Measurements from ENCODE around the gene SLC16A7.

Gene SLC16A7

GRCh38 chr12:59668674-59669073 lies 72.8 kb downstream of the SLC16A7 start:
- DNase-seq (ENCODE audit: low spot score): no peak

DNA sequence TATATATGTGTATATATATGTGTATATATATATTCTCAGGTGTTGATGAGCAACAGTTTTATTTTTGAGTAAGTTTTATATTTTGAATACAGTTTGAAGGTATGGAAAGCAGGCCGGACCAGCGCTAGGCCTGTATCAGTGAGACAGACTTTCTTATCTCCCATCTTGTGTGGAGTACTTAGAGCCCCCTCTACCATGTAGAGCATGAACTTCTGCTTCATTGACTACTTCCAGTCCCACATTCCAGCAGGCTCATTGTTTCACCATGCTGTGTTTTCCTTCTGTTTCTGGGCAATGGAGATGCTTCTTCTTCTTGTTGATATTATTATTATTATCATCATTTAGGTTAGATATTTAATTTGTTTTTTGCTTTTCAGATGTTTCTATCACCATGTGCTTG lies 76.4 kb downstream of the SLC16A7 start:
- no peak for DNase-seq (ENCODE audit: low spot score)

DNA sequence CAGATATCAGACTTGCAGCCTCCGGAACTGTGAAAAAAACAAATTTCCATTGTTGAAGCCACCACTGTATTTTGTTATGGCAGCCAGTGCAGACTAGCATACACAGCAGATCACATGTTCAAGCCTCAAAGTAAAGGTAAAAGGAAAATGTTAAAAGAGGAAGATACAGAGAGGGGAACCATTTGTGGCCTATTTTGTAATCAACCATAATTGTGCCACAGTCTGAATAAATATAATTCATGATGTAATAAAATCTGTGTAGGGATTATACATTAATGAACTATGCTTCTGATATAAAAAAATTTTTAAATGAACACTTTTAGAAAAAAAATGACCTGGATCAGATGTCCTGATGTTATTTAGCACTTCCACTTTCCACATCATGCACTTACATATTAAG lies 79.6 kb downstream of the SLC16A7 start:
- DNase-seq (ENCODE audit: low spot score): no peak

GRCh38 chr12:59677857-59678256 lies 82.0 kb downstream of the SLC16A7 start:
- no peak for DNase-seq (ENCODE audit: low spot score)

DNA sequence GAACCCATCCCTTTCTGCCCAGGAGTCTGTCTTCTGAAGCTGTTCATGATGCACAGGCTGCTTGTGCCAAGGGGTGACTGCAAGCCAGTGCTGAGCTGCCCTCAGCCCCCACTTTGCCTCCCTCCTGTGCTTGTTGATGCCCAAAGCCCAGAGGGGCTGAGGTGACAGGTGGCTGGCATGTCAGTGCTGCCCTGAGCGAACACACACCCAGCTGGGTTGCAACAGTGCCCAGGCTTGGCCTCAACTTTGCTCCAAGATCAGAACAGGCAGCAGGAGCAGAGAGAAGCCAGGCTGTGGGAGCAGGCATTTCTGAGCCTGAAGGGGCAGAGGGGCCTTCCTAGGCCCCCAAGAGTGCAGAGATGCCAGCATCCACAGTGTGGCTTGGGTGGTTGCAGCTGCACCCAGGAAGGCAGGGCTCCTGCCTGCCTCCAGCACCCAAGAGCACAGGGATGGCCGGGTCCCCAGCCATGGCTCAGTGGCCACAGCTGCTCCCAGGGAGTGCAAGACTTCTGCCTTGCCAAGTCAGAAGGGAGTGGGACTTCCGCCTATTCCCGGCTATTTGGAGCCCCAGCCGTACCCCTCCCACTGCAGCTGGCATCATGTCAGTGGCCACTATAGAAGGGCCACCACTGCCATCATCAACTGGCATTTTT lies 83.1 kb downstream of the SLC16A7 start:
- no peak for DNase-seq (ENCODE audit: low spot score)

DNA sequence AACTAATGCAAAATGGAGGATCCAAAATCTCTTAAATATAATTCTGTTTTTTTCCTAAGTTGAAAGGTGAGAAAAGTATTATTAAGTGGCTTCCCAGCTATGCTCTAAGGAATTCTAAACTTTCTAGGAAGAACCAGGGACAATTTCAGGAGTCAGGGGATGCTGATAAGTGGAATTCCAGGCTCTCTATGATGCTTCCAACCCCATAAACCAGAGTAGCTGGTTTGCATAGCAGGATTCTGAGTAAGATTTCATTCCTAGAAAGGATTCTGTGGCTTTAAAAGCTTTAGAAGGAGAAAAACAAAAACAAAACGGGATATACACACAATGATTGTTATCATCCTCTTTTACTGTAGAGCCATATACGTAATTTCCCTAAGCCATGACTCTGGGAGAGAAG lies 93.9 kb downstream of the SLC16A7 start:
- DNase-seq (ENCODE audit: low spot score): no peak

DNA sequence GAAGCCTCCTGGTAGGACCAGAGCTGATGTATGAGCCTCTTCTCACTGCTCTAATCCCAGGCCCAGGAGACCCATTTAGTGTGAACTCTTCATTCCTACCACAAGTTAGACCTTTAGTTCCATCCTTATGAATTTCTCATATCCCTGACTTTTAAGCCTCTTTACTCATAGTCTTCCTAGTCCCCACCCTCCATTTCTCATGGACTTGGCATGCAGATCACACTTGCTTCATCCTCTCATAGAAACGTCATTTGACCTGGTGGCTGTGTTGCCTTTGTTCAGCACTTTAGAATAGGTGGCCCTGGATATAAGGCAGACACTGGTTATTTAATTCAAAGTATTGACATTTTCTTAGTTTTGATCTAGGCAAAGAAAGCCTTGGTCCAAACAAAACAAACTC lies 99.5 kb downstream of the SLC16A7 start:
- DNase-seq (ENCODE audit: low spot score): no peak

DNA sequence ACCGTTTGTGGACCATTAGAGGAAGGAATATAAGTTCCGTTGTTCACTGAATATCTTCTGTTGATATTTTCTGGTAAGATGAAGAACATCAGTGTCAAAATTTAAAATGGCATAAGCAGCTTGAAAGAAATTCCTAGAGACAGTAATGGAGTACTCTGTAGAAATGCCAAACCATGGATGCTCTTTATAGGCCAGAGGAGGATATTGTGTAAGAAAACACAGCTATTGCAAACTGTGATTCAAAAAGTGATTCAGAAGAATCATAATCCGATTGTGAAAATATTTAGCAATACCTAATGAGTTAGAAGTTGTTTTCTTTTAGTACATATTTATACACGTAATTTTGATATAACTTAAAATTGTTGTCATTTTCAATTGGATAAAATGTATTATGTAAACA lies 102.8 kb downstream of the SLC16A7 start:
- DNase-seq (ENCODE audit: low spot score): no peak

DNA sequence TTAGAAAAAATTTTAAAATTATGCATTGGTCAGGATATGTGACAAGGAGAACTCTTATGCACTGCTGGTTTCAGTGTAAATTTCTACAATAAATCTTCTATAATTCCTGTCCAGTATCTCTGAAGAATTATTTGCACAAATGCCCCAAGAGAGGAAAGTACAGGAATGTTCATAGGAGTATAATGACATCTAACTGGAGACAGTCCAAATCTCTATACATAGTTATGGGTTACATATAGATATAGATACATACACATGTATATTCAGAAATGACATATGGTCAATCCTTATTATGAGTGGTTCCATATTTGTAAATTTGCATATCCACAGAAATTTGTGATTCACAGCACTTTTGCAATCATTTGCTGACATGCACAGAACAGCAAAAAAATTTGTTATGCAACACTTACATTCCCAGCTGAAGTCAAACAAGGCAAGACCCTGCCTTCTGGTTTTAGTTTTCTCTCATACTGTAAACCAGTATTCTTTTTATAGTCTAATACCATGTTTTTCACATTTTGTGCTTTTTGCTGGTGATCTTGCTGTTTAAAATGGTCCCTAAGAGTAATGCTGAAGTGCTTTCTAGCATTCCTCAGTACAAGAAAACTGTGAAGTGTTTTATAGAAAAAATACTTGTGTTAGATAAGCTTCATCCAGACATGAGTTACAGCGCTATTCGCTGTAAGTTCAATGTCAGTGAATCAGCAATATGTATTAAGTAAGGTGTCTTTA lies 103.8 kb downstream of the SLC16A7 start:
- no peak for DNase-seq (ENCODE audit: low spot score)

GRCh38 chr12:59700153-59700450 lies 104.3 kb downstream of the SLC16A7 start:
- DNase-seq (ENCODE audit: low spot score): no peak

DNA sequence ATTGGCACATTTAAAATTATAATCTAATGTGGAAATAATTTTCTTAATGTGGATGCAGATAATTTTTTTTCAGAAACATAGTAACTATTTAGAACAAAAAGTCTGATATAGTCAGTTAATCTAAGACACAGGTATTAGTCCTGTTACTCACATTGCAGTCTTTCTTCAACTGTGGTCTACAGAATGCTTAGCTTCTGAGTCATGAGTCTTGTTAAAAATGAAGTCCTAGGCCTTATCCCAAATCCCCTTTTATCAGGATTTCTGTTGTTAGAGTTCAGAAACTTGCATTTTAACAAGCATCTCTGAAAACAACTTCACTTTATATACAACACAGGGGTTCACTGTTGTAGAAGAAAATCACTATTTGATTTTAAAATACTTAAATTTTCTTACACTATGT lies 112.2 kb downstream of the SLC16A7 start:
- DNase-seq (ENCODE audit: low spot score): no peak

DNA sequence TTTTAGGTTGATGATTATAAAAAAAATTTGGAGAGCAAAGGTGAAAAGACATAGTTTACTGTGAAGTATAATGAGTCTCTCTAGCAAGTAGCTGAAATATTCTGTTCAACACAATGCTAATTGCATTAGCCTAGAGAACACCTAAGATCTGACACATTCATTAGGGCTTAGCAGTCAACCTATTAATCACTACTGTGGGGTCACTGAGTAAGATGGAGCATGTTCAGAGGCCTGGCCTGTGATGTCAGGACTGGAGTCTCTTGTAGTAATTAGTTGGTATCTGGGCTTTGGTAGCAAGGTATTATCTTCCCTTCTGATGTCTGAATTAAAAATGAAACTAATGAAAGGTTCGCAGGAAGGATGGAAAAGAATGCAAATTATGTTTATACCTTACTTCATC lies 112.7 kb downstream of the SLC16A7 start:
- no peak for DNase-seq (ENCODE audit: low spot score)

DNA sequence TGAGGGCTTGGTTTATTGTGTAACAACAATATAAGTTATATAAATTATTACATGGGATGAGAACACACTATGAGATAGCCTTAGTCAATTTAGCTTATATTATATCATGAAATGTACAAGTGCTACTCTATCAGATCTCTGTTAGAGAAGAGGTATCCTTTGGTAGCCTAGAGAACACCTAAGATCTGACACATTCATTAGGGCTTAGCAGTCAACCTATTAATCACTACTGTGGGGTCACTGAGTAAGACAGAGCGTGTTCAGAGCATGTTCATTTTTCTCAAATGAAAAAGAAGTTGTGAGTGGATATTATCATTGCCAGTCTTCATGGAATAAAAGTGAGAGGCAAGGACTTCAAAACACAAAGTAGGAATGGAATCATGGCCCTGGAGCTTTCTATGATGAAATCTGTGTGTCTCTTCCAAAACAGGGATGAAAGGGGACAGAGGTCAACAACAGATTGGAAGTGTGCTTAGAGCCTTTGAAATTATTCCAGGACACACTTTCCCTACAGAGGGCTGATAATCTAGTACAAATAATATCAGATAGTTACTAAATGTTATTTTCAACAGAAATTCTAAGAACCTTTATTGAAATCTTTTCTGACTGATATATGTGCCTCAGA lies 114.3 kb downstream of the SLC16A7 start:
- no peak for DNase-seq (ENCODE audit: low spot score)

DNA sequence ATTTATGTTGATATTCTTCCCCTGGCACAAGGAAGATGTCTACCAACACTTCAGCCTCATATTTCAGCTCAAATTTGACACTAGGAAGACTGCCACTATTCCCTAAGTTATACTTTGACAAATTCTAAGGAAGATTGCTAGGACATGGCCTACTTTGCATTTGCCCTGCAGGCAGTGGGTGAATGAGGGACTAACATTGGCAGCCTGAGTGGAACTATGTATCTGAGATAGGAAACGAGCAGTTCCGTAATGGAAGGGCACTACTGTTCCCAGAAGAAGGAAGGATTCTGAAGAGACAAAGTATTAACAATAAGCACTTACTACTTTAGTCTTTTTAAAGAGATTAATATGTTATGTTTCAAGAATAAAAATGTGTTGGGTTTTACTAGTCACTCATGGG lies 115.1 kb downstream of the SLC16A7 start:
- DNase-seq (ENCODE audit: low spot score): no peak

DNA sequence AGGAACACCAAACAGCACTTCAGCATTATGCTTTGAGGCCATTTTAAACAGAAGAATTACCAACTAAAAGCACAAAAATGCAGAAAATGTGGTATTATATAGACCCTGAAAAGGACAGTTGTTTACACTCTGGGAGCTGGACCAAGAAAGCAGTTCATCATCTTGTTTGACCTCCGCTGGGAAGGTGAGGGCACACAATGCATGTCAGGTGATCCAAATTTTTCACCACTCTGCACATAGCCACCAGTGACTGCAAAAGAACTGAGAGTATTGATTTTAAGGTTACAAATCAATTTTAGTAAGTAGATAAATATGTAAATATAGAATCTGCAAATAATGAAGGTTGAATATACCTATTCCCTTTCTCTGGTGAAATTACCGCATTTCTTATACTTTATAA lies 119.6 kb downstream of the SLC16A7 start:
- DNase-seq (ENCODE audit: low spot score): no peak

DNA sequence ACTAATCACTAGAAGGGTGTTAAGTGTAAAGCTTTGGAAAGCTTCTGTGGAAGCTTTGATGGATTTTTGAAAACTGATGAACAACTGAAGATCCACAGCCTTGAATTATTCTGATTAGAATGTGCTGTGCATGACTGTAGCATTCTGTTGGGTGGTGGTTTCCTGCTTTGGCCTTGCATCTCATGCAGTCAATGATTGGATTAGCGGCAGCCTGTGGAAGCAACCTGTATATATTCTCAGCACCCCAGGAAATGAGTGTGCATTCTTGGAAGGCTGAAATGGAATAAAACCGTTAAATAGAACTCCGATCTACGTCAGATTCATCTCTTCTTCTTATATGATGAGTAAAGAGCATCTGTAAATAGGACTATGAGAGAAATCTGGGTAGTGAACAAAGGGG lies 120.2 kb downstream of the SLC16A7 start:
- no peak for DNase-seq (ENCODE audit: low spot score)

DNA sequence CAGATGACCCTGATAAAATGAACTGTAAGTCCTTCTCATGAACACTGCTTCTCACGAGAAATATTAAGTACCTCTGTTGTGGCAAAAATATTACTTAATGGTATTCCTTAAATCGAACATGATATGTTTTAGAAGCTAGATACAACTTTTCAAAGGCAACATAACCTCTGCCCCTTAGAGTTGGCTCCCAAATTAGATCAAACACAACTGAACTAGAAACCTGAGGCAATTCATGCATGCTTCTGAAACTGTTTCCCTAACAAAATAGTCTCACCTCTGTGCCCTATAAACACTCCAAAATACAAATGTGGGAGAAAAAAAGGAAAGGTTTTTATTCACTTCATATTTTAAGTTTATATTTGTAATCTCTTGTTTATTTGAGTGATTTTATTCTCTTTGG lies 121.6 kb downstream of the SLC16A7 start:
- no peak for DNase-seq (ENCODE audit: low spot score)

DNA sequence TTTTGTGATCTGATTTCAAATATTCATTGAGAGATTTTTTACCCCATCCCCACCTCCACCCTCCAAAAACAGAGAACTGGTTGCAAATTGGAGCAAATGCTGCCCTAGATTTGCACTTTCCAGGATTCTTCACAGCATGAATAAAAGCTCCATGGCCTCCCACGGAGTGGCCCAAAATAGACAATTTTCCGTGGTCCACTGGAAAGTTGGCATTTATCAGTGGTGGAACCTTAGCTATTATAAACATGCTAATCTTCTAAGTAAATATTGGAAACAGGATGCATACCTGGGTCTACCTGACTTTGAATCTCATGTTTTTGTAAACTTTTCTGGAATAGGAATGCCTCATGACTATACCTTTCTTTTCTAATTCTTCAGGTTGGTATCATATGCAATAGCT lies 123.9 kb downstream of the SLC16A7 start:
- DNase-seq (ENCODE audit: low spot score): no peak

GRCh38 chr12:59723520-59723919 lies 127.7 kb downstream of the SLC16A7 start:
- DNase-seq (ENCODE audit: low spot score): no peak

GRCh38 chr12:59724011-59724695 lies 128.3 kb downstream of the SLC16A7 start:
- DNase-seq (ENCODE audit: low spot score): no peak

DNA sequence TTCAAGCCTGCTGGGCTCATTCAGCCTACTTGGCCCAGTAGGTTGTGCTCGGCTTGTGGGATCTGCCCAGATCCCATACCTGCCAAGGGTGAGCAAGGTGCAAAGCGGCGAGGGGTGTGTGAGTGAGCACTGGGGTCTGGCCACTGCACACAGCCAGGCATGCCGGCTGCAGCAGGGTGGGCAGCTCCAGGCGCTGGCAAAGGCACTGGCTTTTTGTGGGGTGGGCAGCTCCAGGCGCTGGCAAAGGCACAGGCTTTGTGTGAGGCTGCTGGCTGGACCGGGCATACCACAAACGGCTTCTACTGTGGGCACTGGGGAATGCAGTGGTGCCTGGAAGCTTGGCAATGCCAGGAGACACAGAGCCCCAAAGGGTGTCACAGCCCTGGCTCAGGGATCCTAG lies 137.4 kb downstream of the SLC16A7 start:
- no peak for DNase-seq (ENCODE audit: low spot score)

- no peak for DNase-seq (ENCODE audit: low spot score)
Observed at GRCh38 chr12:59734371-59734770, 138.5 kb downstream of the SLC16A7 start.

- no peak for DNase-seq (ENCODE audit: low spot score)
Observed at GRCh38 chr12:59735231-59735630, 139.4 kb downstream of the SLC16A7 start.

Data from ecto neural progenitor cell (in vitro differentiated cells).